GM21526 (cell line): ENCODE data around the gene CHCHD4.

Experiments
- ATAC-seq: cut with Tn5 transposase; IDR thresholded peaks from one replicate; pipeline ENCODE4 v1.9.1; 2021; ENCODE audit warnings: moderate library complexity; ENCODE audit not compliant: unreplicated experiment, low FRiP score

Gene CHCHD4

DNA sequence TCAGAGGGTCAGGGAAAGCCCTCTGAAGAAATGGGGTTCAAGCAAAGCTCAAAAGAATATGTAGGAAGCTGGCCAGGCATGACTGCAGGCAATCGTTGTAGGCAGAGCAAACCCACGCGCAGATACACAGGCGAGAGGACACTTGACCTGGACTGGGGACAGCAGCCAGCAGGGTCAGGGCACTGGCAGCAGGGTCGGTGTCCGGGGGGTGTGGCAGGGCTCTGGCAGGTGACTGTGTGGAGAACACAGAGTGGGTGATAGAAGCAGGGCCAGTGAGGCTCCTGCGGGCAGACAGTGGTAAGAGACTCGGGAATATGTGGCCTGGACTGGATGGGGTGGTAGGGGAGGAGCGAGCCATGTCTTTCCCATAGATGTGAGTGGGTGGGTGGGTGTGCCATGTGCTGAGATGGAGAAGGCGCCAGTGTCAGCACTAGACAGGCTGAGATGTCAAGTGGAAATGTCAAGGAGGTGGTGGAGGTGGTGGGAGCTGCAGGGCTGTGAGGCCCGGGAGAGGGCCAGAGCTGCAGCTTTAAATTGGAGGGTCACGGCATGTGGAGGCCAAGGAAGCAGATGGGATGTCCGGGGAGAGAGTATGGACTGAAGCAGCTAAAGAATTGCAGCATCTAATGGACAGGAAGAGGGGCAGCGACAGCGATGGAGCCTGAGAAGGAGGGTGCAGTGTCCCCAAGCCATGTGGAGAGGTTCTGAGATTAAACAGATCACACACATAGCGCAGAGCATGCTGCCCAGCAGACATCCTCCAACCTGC, 13.6 kb upstream of the CHCHD4 start:
- ATAC-seq, result no peak

DNA sequence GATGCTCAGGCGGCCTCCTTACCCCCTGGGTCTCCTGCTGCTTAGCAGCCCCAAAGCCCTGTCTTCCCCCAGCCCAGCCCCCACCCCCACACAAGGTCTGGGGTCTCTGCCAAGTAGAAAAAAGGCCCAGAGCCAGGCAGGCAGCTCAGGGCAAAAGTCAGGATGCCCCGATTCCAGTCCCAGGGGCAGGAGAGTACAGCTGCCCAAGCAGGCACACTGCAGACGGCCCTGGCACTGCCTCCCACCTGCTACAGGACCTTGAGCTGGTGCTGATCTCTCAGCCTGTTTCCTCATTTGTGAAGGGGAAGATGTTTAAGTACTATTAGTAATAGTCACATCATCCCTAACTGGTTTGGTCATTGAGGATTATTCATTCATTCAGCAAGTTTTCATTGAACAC, 12.8 kb upstream of the CHCHD4 start:
- ATAC-seq, result no peak

DNA sequence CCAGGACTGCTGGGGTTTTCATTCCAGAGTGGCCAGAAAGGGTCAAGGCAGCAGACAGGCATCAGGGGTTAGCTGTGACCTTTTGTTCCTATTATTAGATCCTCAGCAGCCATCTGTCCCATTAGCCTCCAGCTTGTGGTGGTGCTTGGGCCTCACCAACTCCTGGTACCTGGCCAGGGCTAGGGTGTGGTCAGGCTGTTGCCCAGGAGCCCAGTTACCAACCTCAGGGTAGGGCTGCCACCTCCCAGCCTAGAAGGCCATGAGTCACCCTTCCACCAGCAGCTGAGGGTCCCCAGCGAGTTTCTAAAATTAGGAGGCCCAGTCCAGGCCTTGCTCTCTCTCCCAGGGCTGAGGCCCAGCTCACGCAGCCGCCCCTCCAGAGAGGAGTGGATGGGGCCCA, 12.3 kb upstream of the CHCHD4 start:
- ATAC-seq, result no peak

DNA sequence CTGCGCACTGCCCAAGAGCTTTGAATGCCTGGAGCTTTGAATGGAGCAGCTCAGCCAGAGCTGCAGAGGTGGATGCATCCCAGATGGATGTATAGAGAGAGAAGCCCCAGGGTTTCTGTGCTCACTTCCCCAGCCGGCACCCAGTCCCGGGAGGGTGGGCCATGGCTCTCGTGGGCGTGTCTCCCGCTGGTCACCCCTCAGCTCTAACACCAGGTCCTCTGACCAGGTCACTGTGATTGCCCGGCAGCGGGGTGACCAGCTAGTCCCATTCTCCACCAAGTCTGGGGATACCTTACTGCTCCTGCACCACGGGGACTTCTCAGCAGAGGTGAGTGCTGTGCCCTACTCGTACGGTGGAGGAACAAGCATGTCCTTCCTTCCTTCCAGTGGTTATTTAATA, 10.9 kb upstream of the CHCHD4 start:
- no peak for ATAC-seq

DNA sequence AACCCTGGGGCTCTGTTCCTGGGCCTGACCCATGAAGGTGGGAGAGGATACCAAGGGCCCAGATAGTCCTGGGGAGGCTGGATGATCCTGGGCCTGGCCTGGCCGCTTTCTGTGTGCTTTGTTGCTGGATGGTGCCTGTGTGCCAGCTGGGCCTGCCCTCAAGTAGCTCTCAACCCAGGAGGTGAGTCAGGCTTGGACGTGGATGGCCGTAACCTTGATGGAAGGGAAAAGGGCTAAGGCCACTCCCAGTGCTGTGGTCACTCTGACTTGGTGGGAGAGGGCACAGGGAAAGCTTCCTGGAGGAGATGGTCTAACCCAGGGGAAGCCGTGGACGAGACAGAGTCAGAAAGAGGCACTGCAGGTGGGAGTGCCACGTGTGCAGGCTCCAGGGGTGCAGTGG, 9.6 kb upstream of the CHCHD4 start:
- no peak for ATAC-seq

DNA sequence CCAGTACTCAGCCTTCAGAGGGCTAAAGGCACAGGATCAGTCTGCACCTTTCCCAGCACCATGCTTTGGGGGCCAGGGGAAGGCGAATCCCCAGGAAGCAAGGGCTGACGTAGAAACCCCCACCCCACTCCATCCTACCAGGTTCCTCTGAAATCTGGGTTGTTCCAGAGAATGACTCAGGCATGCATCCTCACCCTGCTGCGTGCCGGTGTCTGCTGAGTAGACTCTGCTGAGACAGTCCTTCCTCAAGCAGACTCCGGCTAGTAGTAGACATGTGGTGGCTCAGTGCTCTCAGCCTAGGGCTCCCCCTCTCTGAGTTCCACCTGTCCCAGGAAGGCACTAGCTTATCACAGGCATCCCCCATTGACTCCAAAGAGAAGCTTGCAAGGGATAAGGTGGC, 9.2 kb upstream of the CHCHD4 start:
- ATAC-seq, result no peak

DNA sequence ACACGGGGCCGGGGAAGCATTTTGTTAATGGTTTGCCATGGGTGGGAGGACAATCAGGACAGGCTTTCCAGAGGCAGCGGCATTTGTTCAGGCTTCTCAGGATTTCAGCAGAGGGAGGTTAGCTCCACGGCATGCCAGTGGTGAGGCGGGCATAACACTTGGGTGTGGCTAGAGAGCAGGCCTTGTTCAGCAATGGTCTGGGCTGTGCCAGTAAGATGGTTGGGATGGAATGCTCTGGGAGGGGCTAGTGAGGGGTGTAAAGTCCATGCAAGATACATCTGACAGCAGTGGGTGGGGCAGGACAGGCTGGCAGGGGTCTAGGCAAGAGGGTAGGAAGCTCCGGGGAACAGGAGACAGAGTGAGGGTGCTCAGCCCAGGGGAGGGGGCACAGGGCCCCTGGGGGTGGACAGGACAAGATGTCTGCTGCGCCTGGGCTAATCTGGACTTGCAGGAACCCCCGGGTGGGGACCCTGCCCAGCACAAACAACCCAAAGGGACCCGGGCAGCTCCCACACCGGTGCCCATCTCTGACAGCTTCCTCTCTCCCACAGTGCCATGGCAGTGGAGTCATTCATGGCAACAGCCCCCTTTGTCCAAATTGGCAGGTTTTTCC, 8.6 kb upstream of the CHCHD4 start:
- ATAC-seq, result no peak

DNA sequence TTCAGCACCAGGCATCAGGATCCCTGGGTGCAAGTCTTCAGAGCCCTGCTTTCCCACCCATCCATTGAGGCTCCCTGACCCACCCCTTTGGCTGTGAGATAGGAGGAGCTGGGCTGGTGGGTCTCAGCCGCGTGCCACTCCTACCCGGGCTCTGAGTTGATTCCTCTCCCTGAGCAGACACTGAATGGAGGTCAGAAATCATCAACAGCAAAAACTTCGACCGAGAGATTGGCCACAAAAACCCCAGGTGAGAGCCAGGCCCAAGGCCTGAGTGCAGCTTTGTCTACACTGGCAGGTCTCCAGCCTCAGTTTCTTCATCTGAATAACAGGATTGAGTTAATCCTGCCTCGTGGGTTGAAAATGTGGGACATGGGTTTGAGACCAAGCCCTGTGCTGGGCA, 8.0 kb upstream of the CHCHD4 start:
- no peak for ATAC-seq

DNA sequence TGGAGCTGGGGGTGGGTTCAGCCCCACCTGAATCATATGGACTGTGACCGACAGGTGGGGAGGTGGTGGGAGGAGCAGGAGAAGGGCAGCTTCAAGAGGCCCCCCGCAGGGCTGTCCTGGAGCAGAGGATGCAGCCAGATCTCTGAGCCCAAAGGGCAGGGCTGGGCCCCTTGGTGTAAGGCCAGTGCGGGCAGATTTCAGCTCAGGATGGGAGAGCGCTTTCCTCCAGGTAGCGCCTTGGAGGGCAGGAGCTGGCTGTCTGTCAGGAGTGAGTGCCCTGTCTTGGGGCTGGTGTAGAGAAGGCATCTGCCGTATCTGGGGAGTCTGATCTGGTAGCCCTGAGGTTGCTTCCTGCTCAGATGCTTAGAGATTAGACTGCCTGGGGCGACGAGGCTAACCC, 7.5 kb upstream of the CHCHD4 start:
- no peak for ATAC-seq

DNA sequence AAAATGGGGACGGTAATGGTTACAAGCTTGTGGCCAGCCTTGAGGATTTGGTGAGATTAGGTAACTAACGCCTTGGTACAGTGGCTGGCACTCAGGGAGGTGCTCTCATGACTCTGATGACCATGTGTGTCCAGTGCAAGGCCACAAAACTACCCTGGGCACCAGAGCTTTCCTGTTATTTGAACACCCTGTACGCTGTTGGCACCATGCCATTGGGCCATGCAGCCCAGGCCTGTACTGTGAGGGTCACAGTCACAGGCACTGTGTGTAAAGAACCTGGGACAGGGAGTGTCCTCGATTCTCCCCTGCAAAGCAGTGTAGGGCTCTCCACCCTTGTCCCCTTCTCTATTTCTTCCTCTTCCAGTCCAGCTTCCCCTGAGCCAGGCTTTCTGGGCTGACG, 6.5 kb upstream of the CHCHD4 start:
- ATAC-seq, result no peak

DNA sequence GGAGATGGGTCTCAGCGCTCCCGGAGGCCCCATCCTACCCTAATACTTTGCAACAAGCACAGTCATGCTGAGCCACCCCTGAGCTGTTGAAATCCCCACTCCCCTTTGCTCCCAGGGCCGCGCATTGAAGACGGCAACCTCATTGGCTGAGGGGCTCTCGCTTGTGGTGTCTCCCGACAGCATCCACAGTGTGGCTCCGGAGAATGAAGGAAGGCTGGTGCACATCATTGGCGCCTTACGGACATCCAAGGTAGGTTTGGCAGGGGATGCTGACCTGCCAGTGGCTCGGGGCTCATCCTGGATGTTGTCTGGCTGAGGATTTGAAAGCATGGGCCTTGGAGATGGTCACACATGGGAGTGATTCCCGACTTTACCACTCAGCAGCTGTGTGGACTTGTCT, 6.0 kb upstream of the CHCHD4 start:
- ATAC-seq, result no peak

DNA sequence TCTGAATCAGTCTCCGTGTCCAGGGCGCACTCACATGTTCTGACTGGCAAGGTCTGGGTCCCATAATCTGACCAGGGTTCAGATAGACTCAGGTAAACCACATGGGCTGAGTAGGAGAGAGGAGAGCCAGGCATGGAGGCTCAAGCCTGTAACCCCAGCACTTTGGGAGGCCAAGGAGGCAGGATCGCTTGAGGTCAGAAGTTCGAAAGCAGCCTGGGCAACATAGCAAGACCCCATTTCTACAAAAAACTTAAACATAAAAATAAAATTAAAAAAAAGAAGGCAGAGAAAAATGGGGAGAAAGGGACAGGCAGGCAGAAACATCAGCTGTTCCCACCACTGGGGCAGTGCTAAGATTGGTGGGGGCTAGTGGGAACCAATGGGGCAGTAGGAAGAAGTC, 5.6 kb upstream of the CHCHD4 start:
- ATAC-seq, result no peak

DNA sequence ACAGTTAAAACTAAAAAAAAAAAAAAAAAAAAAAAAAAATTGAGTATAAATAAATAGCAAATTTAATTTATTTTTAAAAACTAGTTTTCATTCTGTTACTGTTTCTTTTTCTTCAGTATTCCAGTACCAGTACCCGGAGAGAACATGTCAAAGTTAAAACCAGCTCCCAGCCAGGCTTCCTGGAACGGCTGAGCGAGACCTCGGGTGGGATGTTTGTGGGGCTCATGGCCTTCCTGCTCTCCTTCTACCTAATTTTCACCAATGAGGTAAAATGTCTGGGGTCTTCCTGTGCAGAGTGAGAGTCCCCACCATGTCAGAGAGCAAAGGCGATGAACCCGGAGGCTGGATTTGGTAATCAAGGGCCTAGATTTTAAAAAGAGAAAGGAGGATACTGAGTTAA, 4.6 kb upstream of the CHCHD4 start:
- no peak for ATAC-seq

DNA sequence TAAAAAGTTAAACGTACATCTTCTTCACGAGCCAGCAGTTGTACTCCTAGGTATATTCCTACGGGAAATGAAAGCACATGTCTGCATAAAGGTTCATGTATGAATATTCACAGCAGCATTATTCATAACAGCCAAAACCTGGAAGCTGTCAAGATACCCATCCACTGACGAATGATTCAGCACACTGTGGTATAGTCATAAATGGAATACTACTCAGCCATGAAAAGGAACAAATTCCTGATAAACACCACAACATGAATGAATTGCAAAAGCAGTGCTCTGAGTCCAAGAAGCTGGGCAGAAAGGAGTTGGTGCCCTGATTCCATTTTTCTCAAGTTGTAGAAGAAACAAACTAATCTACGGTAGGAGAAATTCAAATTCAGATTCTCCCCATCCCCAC, 4.1 kb upstream of the CHCHD4 start:
- ATAC-seq, result no peak

DNA sequence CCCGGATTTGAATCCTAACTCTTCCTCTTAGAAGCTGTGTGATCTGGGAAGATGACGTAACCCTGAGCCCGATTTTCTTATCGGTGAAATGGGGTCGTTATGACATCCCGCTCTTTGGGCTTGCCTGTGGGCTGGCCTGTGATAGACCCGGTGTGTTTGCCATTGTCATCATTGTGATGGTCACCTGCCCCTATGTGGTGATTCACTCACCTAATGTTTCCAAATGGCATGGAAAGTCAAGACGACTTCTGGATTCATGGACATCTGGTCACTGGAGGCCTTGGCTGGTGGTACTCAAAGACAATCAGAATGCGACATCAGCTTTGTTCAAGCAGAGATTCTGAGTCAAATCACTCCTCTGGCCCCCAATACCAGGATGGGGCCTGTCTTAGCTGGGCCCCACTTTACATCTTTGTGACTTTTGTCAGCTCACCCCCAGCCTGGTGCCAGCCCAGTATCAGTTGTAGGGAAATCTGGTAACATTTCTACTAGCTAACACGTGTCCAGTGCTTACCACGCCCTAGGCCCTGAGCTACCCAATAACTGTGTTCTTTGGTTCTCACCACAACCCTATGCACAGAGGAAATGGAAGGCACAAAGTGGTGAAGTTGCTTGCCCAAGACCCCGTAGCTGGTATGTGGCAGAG, 3.0 kb upstream of the CHCHD4 start:
- no peak for ATAC-seq

DNA sequence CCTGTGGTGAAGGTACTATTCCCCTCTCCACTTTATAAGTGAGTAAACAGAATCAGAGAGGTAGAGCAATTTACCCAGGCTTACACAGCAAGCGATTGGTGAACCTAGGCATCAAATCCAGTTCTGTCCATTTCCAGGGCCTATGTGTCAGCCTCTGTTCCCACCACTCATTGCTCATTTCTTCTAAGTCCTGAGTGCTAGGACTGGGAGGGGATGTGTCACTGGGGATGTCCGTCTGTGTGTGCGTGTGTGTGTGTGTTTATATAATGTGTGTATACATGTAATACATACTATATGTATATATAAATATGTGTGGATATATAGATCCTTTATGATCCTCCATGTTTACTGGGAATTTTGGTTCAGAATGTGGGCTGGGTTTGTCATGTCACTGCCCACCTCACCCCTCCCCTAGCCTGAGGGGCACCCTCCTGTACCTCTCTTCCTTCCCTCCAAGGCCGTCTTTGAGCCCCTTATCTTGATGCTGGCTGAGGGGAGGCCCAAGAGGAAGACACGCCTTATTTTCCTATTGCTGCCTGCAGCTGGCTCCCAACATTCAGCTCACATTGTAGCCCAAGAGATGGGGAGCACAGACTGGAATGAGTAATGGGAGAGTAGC, 2.3 kb upstream of the CHCHD4 start:
- no peak for ATAC-seq

DNA sequence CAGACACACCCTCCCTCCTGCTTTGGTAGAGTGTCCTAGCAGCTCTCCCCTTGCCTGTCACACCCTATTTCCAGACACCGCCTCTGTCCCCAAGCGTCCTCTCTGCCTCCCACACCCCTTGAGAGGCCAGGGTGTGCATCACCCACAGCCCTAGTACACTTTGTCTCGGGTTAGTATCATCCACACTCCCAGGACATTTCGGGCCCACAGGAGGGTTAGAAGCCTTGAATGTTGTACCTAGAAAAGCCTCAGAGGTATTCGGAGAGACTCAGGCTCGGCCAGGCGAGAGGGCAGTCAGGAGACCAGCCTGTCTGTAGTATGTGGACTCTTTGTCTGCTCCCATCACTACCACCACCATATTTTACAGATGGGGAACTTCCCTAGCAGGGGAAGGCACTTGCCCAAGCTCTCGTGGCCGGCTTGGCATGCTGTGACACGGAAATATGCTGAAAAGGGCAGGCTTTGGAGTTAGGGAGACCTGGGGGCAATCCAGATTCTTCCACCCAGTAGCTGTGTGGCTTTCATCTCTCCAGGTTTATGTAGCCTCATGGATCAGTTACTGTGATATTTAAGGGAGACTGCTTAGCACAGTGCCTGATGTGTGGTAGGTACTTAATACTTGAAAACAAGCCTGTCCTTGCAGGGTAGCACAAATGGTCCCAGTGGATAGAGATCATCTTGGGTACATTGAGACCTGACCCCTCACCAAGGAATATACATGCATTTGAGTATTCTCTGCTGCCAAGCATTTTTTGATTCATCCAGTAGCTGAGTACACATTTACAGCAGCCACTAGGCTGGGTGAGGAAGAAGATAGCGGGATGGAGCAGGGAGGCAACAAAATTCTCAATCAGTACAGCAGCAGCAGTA, 1.6 kb upstream of the CHCHD4 start:
- ATAC-seq, result no peak

DNA sequence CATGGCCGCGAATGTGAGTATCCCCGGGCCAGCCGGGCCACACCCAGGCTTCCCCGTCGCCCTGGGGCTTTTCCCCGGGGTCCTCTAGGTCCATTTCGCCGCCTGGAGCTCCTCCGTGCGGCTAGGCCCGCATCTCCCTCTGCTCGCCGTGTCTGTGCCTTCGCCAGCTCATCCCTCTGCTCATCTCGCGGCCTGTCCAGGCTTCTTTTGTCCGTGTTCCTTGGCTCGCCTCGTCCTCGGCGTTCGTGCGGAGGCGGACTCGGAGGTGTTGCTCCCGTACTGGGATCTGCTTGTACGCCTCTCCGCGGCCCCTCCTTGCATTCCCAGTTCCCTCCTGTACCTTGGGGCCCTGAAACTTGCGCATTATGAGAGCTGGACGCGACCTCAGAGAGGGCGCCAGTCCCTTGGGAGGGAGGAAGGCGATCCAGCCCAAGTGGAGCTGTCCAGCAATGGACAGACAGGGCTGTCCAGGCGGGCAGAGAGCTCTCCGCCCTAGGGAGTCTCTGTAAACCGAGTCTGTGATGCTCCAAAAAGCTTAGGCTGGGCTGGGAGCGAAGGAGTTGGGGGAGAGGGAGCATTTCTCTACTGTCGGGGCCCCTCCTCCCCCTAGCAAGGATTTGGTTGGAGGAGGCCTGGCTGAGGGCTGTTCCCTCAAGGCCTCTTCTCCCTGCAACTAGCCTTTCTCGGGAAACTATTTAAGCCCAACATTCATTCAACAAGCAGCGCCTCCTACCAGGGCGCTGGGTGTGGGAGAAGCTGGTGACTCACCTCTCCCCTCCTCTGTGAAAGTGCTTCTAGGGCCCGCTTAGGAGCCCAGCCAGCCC, 735 bp upstream of the CHCHD4 start:
- peak; percentile 18 for ATAC-seq

DNA sequence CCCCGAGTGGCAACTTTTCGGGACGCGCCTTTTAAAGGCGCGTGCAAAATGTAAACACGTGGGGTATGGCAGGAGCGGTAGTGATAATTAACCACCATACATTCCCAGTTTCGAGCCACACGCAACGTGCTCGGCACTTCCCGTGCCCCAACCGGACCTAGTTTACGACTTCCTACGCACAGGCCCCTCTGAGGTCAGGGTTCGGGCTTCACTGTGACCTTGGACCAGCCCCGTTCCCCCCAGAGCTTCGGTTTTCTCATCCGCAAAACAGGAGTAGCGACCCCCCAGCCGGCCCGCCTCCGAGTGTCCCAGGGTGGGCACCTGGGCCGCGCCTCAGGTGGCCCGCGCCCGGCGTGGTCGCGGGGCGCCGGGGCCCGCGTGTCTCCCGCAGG, 451 bp downstream of the CHCHD4 start:
- peak; percentile 55 for ATAC-seq
